OCI-LY1 (cell line): ENCODE data around the gene TTC8.

Experiments
- EZH2 ChIP-seq: fragments of 200-600 bp; sonication (generic), shearing (Covaris generic); IDR thresholded peaks from 2 replicates; pipeline ENCODE4 v1.8.0; 2017; ENCODE audit warnings: borderline replicate concordance, mixed run types, mild to moderate bottlenecking, antibody characterized with exemption, low read length, moderate library complexity, mixed read lengths
- TF ChIP-seq, protein P1 (sequence below): fragments of 200-600 bp; sonication (generic), shearing (Covaris generic); IDR thresholded peaks from 2 replicates; pipeline ENCODE4 v1.5.1; 2017; ENCODE audit warnings: mild to moderate bottlenecking, antibody characterized with exemption, low read length, moderate library complexity, mixed read lengths

DNA sequence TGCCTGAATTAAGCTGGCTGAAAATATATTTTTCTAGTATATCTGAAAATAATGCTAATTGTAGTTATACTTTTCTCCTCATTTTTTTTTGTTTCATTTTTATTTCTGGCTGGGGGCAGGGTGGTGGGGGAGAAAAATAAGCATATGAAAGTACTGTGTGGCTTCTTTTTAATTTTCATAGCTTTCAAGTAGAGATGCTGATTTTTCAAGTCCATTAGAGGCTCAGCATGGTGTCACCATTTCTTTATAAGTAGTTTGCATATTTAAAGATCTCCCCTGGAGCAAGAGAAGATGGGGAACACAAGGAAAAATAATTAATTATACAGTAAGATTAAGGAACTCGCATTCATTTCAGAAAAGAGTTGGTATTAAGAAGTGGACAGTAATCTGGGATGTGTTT is 27.1 kb downstream of the TTC8 start:
- TF ChIP-seq, protein P1, sequence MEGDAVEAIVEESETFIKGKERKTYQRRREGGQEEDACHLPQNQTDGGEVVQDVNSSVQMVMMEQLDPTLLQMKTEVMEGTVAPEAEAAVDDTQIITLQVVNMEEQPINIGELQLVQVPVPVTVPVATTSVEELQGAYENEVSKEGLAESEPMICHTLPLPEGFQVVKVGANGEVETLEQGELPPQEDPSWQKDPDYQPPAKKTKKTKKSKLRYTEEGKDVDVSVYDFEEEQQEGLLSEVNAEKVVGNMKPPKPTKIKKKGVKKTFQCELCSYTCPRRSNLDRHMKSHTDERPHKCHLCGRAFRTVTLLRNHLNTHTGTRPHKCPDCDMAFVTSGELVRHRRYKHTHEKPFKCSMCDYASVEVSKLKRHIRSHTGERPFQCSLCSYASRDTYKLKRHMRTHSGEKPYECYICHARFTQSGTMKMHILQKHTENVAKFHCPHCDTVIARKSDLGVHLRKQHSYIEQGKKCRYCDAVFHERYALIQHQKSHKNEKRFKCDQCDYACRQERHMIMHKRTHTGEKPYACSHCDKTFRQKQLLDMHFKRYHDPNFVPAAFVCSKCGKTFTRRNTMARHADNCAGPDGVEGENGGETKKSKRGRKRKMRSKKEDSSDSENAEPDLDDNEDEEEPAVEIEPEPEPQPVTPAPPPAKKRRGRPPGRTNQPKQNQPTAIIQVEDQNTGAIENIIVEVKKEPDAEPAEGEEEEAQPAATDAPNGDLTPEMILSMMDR, result no peak
- TF ChIP-seq EZH2, result no peak
